Raji (cell line): ENCODE measurements around the gene JAM3.

Experiments used
- POLR2A ChIP-seq: IDR thresholded peaks from 2 replicates; pipeline ENCODE4 v1.6.1; 2011; ENCODE audit warnings: low read depth, low read length, control low read depth; ENCODE audit not compliant: insufficient read depth

The JAM3 gene

GRCh38 chr11:134068829-134069425 is at the start of gene JAM3:
Gene JAM3, plus strand, starts transcription at chr11:134069072. Its CDS starts 12 bp downstream, at chr11:134069084.
- TF ChIP-seq POLR2A, result no peak

DNA sequence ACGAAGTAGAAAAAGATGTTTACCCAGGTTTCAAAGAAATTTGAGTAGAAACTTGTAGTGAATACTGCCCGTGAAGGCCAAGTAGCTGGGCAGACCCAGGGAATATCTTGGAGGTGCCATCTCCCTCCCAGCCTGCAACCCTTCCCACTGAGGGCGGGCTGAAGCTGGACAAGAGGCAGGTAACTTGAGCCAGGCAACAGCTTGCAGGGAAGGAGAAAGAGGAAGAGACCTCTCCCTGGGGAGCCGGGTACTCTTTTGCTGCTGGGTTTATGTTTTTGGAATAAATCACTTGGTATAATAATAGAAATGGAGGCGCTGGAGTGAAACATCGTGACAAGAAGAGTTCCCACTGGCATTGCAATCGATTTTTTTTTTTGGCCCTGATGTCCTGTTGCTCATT is 49.4 kb upstream of the JAM3 start:
- TF ChIP-seq POLR2A, result no peak

DNA sequence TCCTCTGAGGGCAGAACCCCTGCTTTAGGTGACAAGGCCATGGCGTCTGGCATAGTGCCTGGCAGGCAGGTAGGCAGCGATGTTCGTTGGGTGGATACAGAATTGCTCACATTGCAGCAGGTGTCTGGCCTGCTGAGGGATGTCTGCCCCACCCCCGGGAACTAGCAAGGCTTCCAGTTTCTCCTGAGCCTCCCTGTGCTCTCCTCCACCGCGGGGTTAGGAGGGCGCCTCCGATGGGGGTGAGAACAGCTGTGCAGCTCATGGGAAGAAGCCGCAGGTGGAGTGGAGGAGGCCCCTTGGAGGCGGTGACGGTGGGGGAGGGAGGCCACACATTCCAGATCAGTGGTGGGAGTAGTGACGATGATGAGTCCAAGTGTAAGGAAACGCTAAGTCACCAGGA is 48.3 kb upstream of the JAM3 start:
- TF ChIP-seq POLR2A, result no peak

GRCh38 chr11:134021326-134021725 is 47.5 kb upstream of the JAM3 start:
- TF ChIP-seq POLR2A, result no peak

DNA sequence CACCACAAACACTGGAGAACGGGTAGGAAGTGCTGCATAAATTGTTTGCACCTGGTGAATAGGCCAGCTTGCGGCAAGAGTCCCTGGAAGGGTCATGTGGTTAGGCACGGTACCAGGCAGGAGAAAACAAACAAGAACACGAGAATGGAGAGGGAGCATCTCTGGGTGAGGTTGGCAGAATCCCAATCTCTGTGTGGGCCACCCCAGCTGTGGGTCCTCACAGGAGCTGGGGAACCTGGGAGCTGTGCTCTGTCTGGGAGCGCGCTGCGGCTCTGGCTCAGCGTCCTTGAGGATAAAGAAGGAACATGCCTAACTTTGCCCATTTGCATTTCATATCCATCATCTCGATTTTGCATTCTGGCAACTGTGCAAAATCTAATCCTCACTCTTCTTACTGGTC is 46.1 kb upstream of the JAM3 start:
- no peak for TF ChIP-seq POLR2A

DNA sequence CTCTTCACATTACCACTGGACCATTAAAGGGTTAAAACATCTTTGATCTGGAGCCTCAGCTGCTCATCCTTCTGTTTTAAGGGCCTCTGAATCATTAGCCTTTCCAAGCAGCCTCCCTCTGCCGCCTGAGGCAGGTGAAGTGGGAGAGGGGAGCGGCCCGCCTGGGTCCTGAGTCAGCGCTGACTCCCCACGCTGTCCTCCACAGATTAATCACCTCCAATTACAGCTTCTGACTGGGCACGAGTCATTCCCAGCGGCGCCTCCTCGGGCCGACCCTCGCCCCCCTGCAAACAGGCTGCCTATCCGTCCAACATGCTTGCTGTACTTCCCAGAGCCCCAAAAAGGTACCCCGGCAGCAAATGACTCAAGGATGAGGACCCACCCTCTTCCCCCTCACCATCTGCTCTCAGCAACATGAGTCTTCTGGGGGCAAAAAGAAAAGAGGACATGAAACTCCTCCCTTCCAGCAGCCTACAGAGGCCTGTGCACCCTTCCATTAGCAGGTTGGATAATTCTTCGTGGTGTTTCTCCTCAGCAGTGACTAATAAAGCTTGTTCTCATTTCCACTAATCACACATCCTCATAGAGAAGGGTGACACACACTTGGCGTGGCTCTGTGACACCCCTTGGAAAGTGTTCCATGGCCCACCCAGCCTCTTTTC is 44.3 kb upstream of the JAM3 start:
- no peak for TF ChIP-seq POLR2A

GRCh38 chr11:134025082-134025429 is 43.8 kb upstream of the JAM3 start:
- TF ChIP-seq POLR2A, result no peak

DNA sequence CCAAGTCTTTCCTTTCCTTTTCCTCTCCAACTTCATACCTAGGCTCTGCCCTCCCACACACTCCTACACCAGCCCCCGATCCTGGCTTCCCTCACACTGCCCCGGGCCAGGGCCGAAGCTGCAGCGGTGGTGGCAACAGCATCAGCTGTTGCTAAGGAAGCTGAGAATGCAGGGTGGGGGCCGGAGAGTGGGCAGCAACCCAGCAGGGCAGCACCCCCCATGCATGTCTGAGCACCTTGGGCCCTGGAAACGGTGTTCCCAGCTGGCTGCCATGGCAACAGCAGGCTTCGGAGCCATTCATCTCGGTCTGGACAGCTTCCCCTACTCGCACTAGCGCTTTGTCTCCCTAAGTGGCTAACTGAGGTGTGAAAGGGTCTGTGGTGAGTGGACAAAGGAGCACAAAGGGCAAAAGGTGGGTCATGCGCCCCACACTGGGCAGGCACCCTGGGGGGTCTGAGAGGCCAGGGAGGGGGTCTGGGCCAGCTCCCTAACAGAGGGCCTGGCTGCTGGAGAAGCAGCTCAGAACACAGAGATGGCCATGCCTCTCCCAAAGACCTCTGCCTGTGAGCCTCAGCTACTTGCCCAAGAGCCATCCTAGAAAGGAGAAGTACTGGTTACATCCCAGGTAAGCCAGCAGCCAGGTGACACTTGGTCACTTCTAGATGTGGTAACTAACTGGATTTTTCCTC is 42.1 kb upstream of the JAM3 start:
- no peak for TF ChIP-seq POLR2A

GRCh38 chr11:134027671-134028070 is 41.2 kb upstream of the JAM3 start:
- no peak for TF ChIP-seq POLR2A

- TF ChIP-seq POLR2A, result no peak
Observed at GRCh38 chr11:134028368-134028920, 40.4 kb upstream of the JAM3 start.

GRCh38 chr11:134030853-134031252 is 38.0 kb upstream of the JAM3 start:
- TF ChIP-seq POLR2A, result no peak

DNA sequence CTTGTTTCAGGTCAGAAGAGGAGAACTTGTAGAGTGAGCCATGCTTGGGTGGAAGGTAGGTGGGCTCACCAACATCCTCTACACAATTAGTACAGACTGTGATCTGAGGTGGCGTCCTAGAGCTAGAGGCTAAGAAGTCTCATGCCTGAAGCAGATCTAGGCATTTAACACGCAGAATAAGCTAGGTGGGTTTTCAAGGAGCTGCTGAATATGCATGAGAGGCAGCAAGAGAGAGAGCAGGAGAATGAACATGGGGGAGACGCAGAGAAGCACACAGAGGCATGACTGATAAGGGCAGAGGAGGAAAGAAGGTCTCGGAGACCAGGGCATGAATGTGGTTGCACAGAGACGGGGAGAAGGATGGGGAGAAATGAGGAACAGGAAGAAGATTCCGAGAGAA is 36.8 kb upstream of the JAM3 start:
- no peak for TF ChIP-seq POLR2A

GRCh38 chr11:134032501-134033091 is 36.3 kb upstream of the JAM3 start:
- no peak for TF ChIP-seq POLR2A

DNA sequence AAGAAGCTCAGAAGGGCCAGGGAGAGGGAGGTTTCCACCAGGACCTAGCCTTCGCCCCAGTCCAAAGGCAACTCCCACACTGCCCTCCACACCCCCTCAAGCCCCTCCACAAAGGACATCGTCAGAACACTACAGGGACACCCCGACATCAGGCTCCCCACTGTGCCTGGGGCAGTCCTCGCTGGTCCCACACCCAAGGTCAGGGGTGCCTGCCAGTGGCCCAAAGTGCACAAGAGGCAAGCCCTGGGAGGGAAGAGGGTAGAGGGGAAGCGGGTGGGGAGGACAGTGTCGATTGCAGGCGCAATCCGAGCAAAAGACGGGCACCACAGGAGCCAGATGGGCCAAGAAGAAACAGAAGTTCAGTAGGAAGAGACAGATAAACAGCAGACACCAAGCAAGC is 35.6 kb upstream of the JAM3 start:
- TF ChIP-seq POLR2A, result no peak

DNA sequence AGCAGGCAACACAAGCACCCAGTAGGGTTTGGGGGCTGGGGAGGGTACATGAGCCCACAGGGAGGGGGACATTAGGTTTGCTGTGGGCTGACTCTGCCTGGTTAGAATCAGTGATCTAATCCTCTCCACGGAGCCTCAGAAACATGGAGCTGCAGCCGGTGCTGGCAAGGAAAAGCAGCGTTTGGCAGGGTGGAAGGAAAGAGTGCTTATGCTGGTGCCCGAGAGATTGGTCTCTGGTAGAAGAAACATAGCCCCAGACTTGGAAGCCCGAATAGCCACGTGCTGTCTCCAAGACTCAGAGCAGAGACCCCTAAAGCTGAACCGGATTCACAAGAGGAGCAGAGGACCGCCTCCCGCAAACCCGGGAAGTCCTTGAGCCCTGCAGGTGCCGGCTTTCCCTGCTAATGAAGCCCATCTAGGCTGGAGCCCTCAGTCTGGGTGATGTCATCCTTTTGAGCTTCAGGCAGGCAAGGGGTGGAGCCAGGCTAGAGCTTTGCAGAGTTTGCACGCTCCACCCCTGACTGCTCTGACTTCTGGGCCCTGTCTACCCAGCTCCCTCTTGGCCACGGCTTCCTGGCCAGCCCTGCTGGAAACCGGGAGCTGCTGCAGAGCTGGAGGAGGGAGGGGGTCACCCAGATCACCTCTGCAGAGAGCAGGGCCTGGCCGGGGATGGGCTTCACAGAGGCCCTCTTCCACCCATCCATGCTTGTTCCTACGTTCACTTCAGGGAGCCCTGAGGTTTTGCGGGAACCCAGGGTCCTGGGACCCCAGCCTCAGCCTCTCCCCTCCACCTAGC is 35.0 kb upstream of the JAM3 start:
- no peak for TF ChIP-seq POLR2A
